Smooth muscle cell (in vitro differentiated cells): ENCODE measurements around the gene ABTB1. TPM values are rescaled to one million over a fixed set of nuclear protein-coding genes. Genes with fewer than 3 reads are reported as not detected.

Experiments
- DNase-seq: peaks from one replicate; lab custom pipeline; 2025; ENCODE audit not compliant: unreplicated experiment; lab: John Stamatoyannopoulos, UW
- H2AFZ ChIP-seq: fragments of 200-600 bp; sonication (generic); 2 replicates; pipeline ENCODE4 v1.6.0; 2016; ENCODE audit warnings: antibody characterized with exemption, low read depth, mild to moderate bottlenecking
- H3F3A ChIP-seq: fragments of 200-600 bp; sonication (generic); 2 replicates; pipeline ENCODE4 v1.6.0; 2017; ENCODE audit warnings: antibody characterized with exemption, low read depth
- H3K27ac ChIP-seq: fragments of 200-600 bp; sonication (generic); 2 replicates; pipeline ENCODE4 v1.5.1; 2016; ENCODE audit warnings: low read depth, mild to moderate bottlenecking
- H3K27me3 ChIP-seq: fragments of 200-600 bp; sonication (generic); 2 replicates; pipeline ENCODE4 v1.6.1; 2016; ENCODE audit warnings: low read depth, mild to moderate bottlenecking
- H3K36me3 ChIP-seq: fragments of 200-600 bp; sonication (generic); 2 replicates; pipeline ENCODE4 v1.5.1; 2016; ENCODE audit warnings: low read depth
- H3K4me1 ChIP-seq: fragments of 200-600 bp; sonication (generic); 2 replicates; pipeline ENCODE4 v1.5.1; 2016; ENCODE audit warnings: low read depth
- H3K4me2 ChIP-seq: fragments of 200-600 bp; sonication (generic); 2 replicates; pipeline ENCODE4 v1.6.0; 2016; ENCODE audit warnings: mild to moderate bottlenecking
- H3K4me3 ChIP-seq: fragments of 200-600 bp; sonication (generic); 2 replicates; pipeline ENCODE4 v1.5.1; 2016; ENCODE audit warnings: mild to moderate bottlenecking
- H3K79me2 ChIP-seq: fragments of 200-600 bp; sonication (generic); 2 replicates; pipeline ENCODE4 v1.6.0; 2016; ENCODE audit warnings: low read depth, mild to moderate bottlenecking
- H3K9ac ChIP-seq: fragments of 200-600 bp; sonication (generic); 2 replicates; pipeline ENCODE4 v1.6.0; 2016; ENCODE audit warnings: low read depth
- H3K9me3 ChIP-seq: fragments of 200-600 bp; sonication (generic); replicated peaks from 2 replicates; pipeline ENCODE4 v1.5.1; 2016; ENCODE audit warnings: low read depth
- H4K20me1 ChIP-seq: fragments of 200-600 bp; sonication (generic); 2 replicates; pipeline ENCODE4 v1.6.0; 2016; ENCODE audit warnings: low read depth
- WGBS: methylation state at CpG from one replicate; pipeline ENCODE4 v1.1.7; 2016; ENCODE audit warnings: low lambda C conversion rate; 5-methylcytosine and 5-hydroxymethylcytosine counted together
- polyA plus RNA-seq: library from polyadenylated mRNA; unstranded; fragments of >200 nt; fragmentation: Nextera tagmentation; extraction: Ambion mirVana; gene quantifications from 2 replicates; pipeline ENCODE4 v1.2.1, GENCODE V29; 2016
- total RNA-seq: library from RNA; depleted of rRNA; stranded (reverse); fragments of >200 nt; gene quantifications from 2 replicates; pipeline ENCODE4 v1.2.3, GENCODE V29; 2014
- TF ChIP-seq, protein P1 (sequence below): fragments of 200-600 bp; sonication (generic); IDR thresholded peaks from 2 replicates; pipeline ENCODE4 v1.5.1; 2017; ENCODE audit warnings: borderline replicate concordance, mild to moderate bottlenecking, antibody characterized with exemption; ENCODE audit not compliant: insufficient read depth, poor library complexity, severe bottlenecking

The ABTB1 gene
- total and polyA plus RNA-seq, 2 experiments from 2014 or later, result 2.8 to 17.9 TPM

DNA sequence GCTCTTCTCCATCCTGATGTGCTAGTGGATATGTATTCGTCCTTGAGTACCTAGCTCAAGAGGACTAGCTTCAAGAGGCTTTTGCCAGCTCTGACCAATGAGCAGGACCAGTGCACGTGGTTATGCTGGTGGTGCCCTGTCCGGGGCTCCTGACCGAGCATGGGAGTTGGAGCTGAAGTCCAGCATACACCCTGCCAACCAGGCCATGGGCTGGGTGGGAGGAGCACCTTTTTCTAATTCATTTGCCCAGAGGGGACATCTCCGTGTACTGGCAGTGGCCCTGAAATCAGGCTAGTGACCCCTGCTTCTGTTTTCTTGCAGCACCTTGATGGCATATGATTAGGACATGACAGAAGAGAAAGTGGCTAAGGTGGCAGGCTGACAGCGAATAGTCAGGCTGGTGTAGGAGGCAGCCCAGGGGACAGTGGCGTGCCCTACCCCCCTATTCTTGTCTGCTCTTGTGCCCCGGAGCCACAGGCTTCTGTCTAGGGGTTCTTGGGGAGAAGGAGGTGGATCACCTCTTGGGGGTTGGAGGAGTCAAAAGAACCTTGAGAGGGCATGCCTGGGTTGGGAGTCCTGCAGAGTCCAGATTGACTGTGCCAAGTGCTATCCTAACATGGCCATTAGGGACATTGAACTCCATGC is 27.3 kb upstream of the ABTB1 start:
- Histone ChIP-seq H3K79me2 (no peaks in the 10 kb centered on the region), H3K4me1 (no peaks in the 10 kb centered on the region), H3K27me3 (no peaks in the 10 kb centered on the region), H3F3A (no peaks in the 10 kb centered on the region), H3K27ac (no peak overlapping the region), H4K20me1 (no peaks in the 10 kb centered on the region), H2AFZ (no peak overlapping the region), H3K9ac (no peak overlapping the region), H3K9me3 (no peaks in the 10 kb centered on the region), H3K4me2 (no peak overlapping the region), H3K36me3 (no peaks in the 10 kb centered on the region), H3K4me3 (no peak overlapping the region)
- 88% methylated on average over 8 of the region's 8 CpGs for WGBS
- no peak for DNase-seq
- TF ChIP-seq, protein P1, sequence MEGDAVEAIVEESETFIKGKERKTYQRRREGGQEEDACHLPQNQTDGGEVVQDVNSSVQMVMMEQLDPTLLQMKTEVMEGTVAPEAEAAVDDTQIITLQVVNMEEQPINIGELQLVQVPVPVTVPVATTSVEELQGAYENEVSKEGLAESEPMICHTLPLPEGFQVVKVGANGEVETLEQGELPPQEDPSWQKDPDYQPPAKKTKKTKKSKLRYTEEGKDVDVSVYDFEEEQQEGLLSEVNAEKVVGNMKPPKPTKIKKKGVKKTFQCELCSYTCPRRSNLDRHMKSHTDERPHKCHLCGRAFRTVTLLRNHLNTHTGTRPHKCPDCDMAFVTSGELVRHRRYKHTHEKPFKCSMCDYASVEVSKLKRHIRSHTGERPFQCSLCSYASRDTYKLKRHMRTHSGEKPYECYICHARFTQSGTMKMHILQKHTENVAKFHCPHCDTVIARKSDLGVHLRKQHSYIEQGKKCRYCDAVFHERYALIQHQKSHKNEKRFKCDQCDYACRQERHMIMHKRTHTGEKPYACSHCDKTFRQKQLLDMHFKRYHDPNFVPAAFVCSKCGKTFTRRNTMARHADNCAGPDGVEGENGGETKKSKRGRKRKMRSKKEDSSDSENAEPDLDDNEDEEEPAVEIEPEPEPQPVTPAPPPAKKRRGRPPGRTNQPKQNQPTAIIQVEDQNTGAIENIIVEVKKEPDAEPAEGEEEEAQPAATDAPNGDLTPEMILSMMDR, result no peak

DNA sequence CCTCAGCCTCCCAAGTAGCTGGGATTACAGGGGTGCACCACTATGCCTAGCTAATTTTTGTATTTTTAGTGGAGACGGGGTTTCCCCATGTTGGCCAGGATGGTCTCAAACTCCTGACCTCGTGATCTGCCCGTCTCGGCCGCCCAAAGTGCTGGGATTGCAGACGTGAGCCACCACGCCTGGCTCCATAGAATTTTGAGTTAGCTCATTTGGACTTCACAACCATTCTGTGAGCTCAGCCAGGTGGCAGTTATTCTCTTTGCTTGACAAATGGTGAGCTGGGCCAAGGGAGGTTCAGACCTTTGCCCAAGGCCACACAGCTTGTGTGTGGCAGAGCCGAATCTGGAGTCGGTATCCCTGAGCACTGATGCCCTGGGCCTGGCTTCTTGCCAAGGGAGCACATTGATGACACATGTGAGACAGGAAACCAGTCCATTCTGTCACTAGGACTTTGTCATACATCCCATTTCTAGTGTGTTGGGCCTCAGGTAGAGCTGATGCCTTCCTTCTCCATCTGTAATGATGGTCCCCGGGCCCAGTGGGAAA is 26.2 kb upstream of the ABTB1 start:
- Histone ChIP-seq H3K27me3 (no peaks in the 10 kb centered on the region), H3F3A (no peaks in the 10 kb centered on the region), H3K4me2 (no peak overlapping the region), H3K79me2 (no peaks in the 10 kb centered on the region), H3K36me3 (no peaks in the 10 kb centered on the region), H3K9ac (no peak overlapping the region), H3K27ac (no peak overlapping the region), H3K9me3 (no peaks in the 10 kb centered on the region), H3K4me3 (no peak overlapping the region), H4K20me1 (no peaks in the 10 kb centered on the region), H3K4me1 (no peaks in the 10 kb centered on the region), H2AFZ (no peak overlapping the region)
- TF ChIP-seq, protein P1, result no peak
- no peak for DNase-seq
- 92% methylated on average over 10 of the region's 10 CpGs for WGBS

DNA sequence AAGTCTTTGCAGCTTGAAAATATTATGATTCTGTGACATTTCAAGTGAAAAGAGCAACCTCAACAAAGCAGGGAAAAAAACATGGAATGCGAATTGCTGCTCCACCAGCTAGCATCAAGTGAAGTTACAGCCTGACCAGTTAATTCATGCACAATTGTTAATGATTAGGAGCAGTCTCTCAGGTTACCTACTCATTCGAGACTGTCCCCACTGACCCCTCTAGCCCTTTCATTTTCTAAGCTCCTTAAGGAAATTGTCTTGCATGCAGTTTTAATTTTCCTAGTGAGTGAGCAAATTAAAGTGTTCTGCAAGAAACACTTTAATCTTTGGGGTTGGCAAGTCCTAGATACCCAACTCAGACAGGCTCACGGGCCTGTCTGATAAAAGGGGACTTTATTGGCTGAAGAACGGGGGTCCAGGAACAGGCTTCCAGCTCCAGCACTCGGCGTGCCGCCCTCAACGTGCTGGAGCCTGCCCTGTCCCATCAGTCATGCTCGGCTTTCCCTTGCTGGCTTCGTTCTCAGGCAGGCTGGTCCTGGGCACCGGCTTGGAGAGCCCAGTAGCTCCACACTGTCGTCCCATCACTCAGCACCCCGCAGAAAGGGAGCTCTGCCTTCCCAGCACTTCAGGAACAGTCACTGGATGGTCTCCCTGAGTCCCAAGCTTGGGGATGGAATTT is 25.4 kb upstream of the ABTB1 start:
- H3K36me3 ChIP-seq, result no peaks in the 10 kb centered on the region
- no peak overlapping the region for H2AFZ ChIP-seq
- no peak overlapping the region for H3K9ac ChIP-seq
- no peaks in the 10 kb centered on the region for H3K9me3 ChIP-seq
- H3K79me2 ChIP-seq, result no peaks in the 10 kb centered on the region
- H3K4me1 ChIP-seq, result no peaks in the 10 kb centered on the region
- no peak for DNase-seq
- no peak overlapping the region for H3K4me3 ChIP-seq
- no peak overlapping the region for H3K4me2 ChIP-seq
- WGBS, result 93% methylated on average over 13 of the region's 13 CpGs
- TF ChIP-seq, protein P1, result no peak
- no peaks in the 10 kb centered on the region for H3K27me3 ChIP-seq
- no peaks in the 10 kb centered on the region for H3F3A ChIP-seq
- H3K27ac ChIP-seq, result no peak overlapping the region
- no peaks in the 10 kb centered on the region for H4K20me1 ChIP-seq
